ENCODE results near the gene DRD2.

GRCh38 chr11:113419454-113420003 lies 55.7 kb downstream of the DRD2 start:
- no peak for TF ChIP-seq CEBPB (IDR thresholded peaks at IDR 0.05)
- TF ChIP-seq MAX (IDR thresholded peaks at IDR 0.05), result no peak
- no peak for TF ChIP-seq FOXM1 (IDR thresholded peaks at IDR 0.05; ENCODE audit: borderline replicate concordance, low read depth)
- no peak for TF ChIP-seq REST (IDR thresholded peaks at IDR 0.05; ENCODE audit: low read depth)
- no peak for TF ChIP-seq RAD21 (IDR thresholded peaks at IDR 0.05; ENCODE audit: low read depth)
- TF ChIP-seq ZBTB7A (IDR thresholded peaks at IDR 0.05; ENCODE audit: low read depth), result no peak
- no peak for TF ChIP-seq NFIC (IDR thresholded peaks at IDR 0.05)
- TF ChIP-seq TCF12 (IDR thresholded peaks at IDR 0.05; ENCODE audit: low read depth), result no peak
- no peak for TF ChIP-seq TAF1 (IDR thresholded peaks at IDR 0.05; ENCODE audit: low read depth)
- no peak for TF ChIP-seq EP300 (IDR thresholded peaks at IDR 0.05; ENCODE audit: borderline replicate concordance)
- TF ChIP-seq CREB1 (IDR thresholded peaks at IDR 0.05; ENCODE audit: low read depth), result no peak
- no peak for TF ChIP-seq YY1 (IDR thresholded peaks at IDR 0.05; ENCODE audit: low read depth)
- TF ChIP-seq USF1 (IDR thresholded peaks at IDR 0.05), result no peak

Measured in Ishikawa (cell line).